NCI-H1417 (cell line): Measurements from ENCODE around the gene ACE2.

Experiments
- DNase-seq, 3 experiments: peaks; one replicate each; lab custom pipeline; 2025; lab: John Stamatoyannopoulos, UW

Gene ACE2

GRCh38 chrX:15574017-15574416 is 26.7 kb downstream of the ACE2 start:
- no peak for DNase-seq

- DNase-seq: no peak
Measured at GRCh38 chrX:15570145-15570544, 30.6 kb downstream of the ACE2 start.

- peak in 2 of 3 experiments; percentile 45 to 67 for DNase-seq
Measured at GRCh38 chrX:15567886-15568616, 32.7 kb downstream of the ACE2 start.

- no peak for DNase-seq
Measured at GRCh38 chrX:15567267-15567666, 33.5 kb downstream of the ACE2 start.

GRCh38 chrX:15566244-15566643 is 34.5 kb downstream of the ACE2 start:
- peak in 1 of 3 experiments; percentile 29 for DNase-seq

- peak; percentile 26 to 87 (median 65) for DNase-seq
Measured at GRCh38 chrX:15564981-15565579, 35.7 kb downstream of the ACE2 start.

GRCh38 chrX:15563056-15563455 is 37.7 kb downstream of the ACE2 start:
- DNase-seq: no peak

- no peak for DNase-seq
Measured at GRCh38 chrX:15560924-15561323, 39.8 kb downstream of the ACE2 start.

GRCh38 chrX:15559227-15559626 is 41.5 kb downstream of the ACE2 start:
- no peak for DNase-seq

GRCh38 chrX:15549189-15550012 is 51.4 kb downstream of the ACE2 start:
- DNase-seq: no peak

GRCh38 chrX:15547356-15547755 is 53.4 kb downstream of the ACE2 start:
- no peak for DNase-seq

GRCh38 chrX:15546745-15547144 is 54.0 kb downstream of the ACE2 start:
- DNase-seq: no peak

- peak in 1 of 3 experiments; percentile 37 for DNase-seq
Measured at GRCh38 chrX:15530318-15530717, 70.4 kb downstream of the ACE2 start.

- DNase-seq: no peak
Measured at GRCh38 chrX:15529165-15529564, 71.6 kb downstream of the ACE2 start.

- peak; percentile 49 to 86 (median 56) for DNase-seq
Measured at GRCh38 chrX:15525664-15526416, 74.9 kb downstream of the ACE2 start.

GRCh38 chrX:15524417-15524816 is 76.3 kb downstream of the ACE2 start:
- peak in 2 of 3 experiments; percentile 23 to 25 for DNase-seq

GRCh38 chrX:15523088-15523487 is 77.7 kb downstream of the ACE2 start:
- DNase-seq: no peak

GRCh38 chrX:15522464-15522863 is 78.3 kb downstream of the ACE2 start:
- peak in 1 of 3 experiments; percentile 2 for DNase-seq

GRCh38 chrX:15515931-15516330 is 84.8 kb downstream of the ACE2 start:
- DNase-seq: no peak

GRCh38 chrX:15514279-15514678 is 86.5 kb downstream of the ACE2 start:
- DNase-seq: no peak

GRCh38 chrX:15512401-15512965 is 88.3 kb downstream of the ACE2 start:
- DNase-seq: no peak

GRCh38 chrX:15511563-15511962 is 89.2 kb downstream of the ACE2 start:
- DNase-seq: no peak
